HepG2 (cell line): ENCODE measurements around the gene CACNA2D3. TPM values are rescaled to one million over a fixed set of nuclear protein-coding genes. Genes with fewer than 3 reads are reported as not detected.

ENCODE experiments used
- ATAC-seq: fragments of 200-7000 bp; cut with Tn5 transposase; 3 replicates; pipeline ENCODE4 v1.9.1; 2020; ENCODE audit warnings: mild to moderate bottlenecking, moderate library complexity
- BruUV-seq: library from RNA; stranded (reverse); fragments of 400-500 nt; replicated peaks from 2 replicates; lab custom pipeline; 2021; lab: Mats Ljungman, UMichigan
- CTCF ChIA-PET: fragments of 300-600 bp; formaldehyde crosslinking; extraction: SDS; loops from one replicate; lab custom pipeline; 2021; ENCODE audit warnings: low total read pairs, inconsistent platforms, low intra/inter-chr PET ratio; lab: Yijun Ruan, JAX
- POLR2A ChIA-PET: fragments of 350-600 bp; sonication (Branson Sonifier 250); formaldehyde crosslinking; loops from one replicate; lab custom pipeline; 2020; ENCODE audit warnings: antibody characterized with exemption, inconsistent platforms; lab: Yijun Ruan, JAX
- DNase-seq: peaks from one replicate; pipeline ENCODE4 v3.0.0-alpha.2; 2015; ENCODE audit warnings: low spot score
- FAIRE-seq: peaks from 3 replicates; lab custom pipeline; 2011; peaks lifted over from hg19 to GRCh38; lab: Jason Lieb, UNC
- H2AFZ ChIP-seq: one replicate; pipeline ENCODE4 v1.6.1; 2011; ENCODE audit warnings: low read length, inconsistent platforms
- H3K27ac ChIP-seq: fragments of 300-600 bp; 3 replicates; pipeline ENCODE4 v1.8.0; 2011; ENCODE audit warnings: mixed run types, mild to moderate bottlenecking, mixed read lengths, low read length, inconsistent platforms; ENCODE audit not compliant: insufficient read depth; ENCODE audit errors: extremely low read length
- H3K27me3 ChIP-seq, 2 experiments: fragments of 200-600 bp in 1 of 2; 2 replicates in 1 of 2; 3 replicates in 1 of 2; pipeline versions ENCODE4 v1.6.0 to v1.8.0; 2011; ENCODE audit warnings: low read length in 2 of 2, mild to moderate bottlenecking in 2 of 2, moderate library complexity in 2 of 2, inconsistent platforms in 1 of 2; ENCODE audit not compliant: insufficient read depth in 2 of 2, control insufficient read depth in 1 of 2
- H3K36me3 ChIP-seq, 2 experiments: fragments of 200-600 bp in 1 of 2; replicated peaks in 1 of 2; 2 replicates in 1 of 2; 3 replicates in 1 of 2; pipeline versions ENCODE4 v1.5.1 to v1.8.0; 2011; ENCODE audit warnings: low read length in 2 of 2, inconsistent platforms in 1 of 2; ENCODE audit not compliant: insufficient read depth in 2 of 2, control insufficient read depth in 1 of 2
- H3K4me1 ChIP-seq: 2 replicates; pipeline ENCODE4 v1.5.1; 2012; ENCODE audit warnings: low read length, inconsistent platforms; ENCODE audit not compliant: insufficient read depth
- H3K4me2 ChIP-seq: 2 replicates; pipeline ENCODE4 v1.6.0; 2011; ENCODE audit warnings: low read depth, low read length, inconsistent platforms
- H3K4me3 ChIP-seq, 3 experiments: fragments of 200-600 bp in 1 of 3; sonication (generic), shearing (Covaris generic) in 1 of 3; replicated peaks in 1 of 3; 2 replicates each; pipeline ENCODE4 v1.5.1; 2011 to 2016; ENCODE audit warnings: low read length in 3 of 3, inconsistent platforms in 2 of 3, low read depth in 2 of 3, mild to moderate bottlenecking in 2 of 3, control low read depth in 1 of 3, mixed read lengths in 1 of 3; ENCODE audit not compliant: insufficient read depth in 1 of 3
- H3K79me2 ChIP-seq: one replicate; pipeline ENCODE4 v1.6.1; 2011; ENCODE audit warnings: low read length, inconsistent platforms; ENCODE audit not compliant: insufficient read depth
- H3K9ac ChIP-seq: 2 replicates; pipeline ENCODE4 v1.6.0; 2011; ENCODE audit warnings: mild to moderate bottlenecking, low read depth, low read length, inconsistent platforms; ENCODE audit not compliant: insufficient read depth
- H3K9me3 ChIP-seq: 2 replicates; pipeline ENCODE4 v1.5.1; 2012; ENCODE audit warnings: mild to moderate bottlenecking, low read length
- H4K20me1 ChIP-seq: 2 replicates; pipeline ENCODE4 v1.6.0; 2011; ENCODE audit warnings: inconsistent platforms, mild to moderate bottlenecking, low read length, moderate library complexity; ENCODE audit not compliant: insufficient read depth
- ATF7 ChIP-seq, 2 experiments: fragments of 450-650 bp in 1 of 2; sonication (generic) in 1 of 2; formaldehyde crosslinking in 1 of 2; IDR thresholded peaks; 2 replicates each; pipeline versions ENCODE4 v1.4.0 to v1.6.1; 2016 to 2020; ENCODE audit warnings: antibody characterized with exemption in 1 of 2, mild to moderate bottlenecking in 1 of 2, missing genetic modification reagents in 1 of 2
- GATA4 ChIP-seq: sonication (generic); IDR thresholded peaks from 2 replicates; pipeline ENCODE4 v1.6.1; 2016; ENCODE audit warnings: antibody characterized with exemption, low read depth, borderline replicate concordance
- HINFP ChIP-seq: sonication (generic); formaldehyde crosslinking; IDR thresholded peaks from 2 replicates; pipeline ENCODE4 v1.4.0; 2020; ENCODE audit warnings: low read depth, mild to moderate bottlenecking, missing genetic modification reagents
- KDM1A ChIP-seq: IDR thresholded peaks from 2 replicates; pipeline ENCODE4 v1.6.1; 2016; ENCODE audit warnings: missing compliant biosample characterization
- MLLT10 ChIP-seq: sonication (generic); formaldehyde crosslinking; IDR thresholded peaks from 2 replicates; pipeline ENCODE4 v1.4.0; 2020; ENCODE audit warnings: missing genetic modification reagents
- PITX1 ChIP-seq: sonication (generic); formaldehyde crosslinking; IDR thresholded peaks from 2 replicates; pipeline ENCODE4 v1.5.1; 2020; ENCODE audit warnings: mild to moderate bottlenecking, missing genetic modification reagents
- PRPF4 ChIP-seq: fragments of 200-400 bp; formaldehyde crosslinking; IDR thresholded peaks from 2 replicates; pipeline ENCODE4 v1.6.1; 2016; ENCODE audit warnings: low read length, low read depth; ENCODE audit not compliant: poor library complexity, severe bottlenecking
- SATB2 ChIP-seq: sonication (generic); formaldehyde crosslinking; IDR thresholded peaks from 2 replicates; pipeline ENCODE4 v1.5.0; 2020; ENCODE audit warnings: missing genetic modification reagents
- UBTF ChIP-seq: sonication (generic); formaldehyde crosslinking; IDR thresholded peaks from 2 replicates; pipeline ENCODE4 v1.4.0; 2020; ENCODE audit warnings: mild to moderate bottlenecking, missing genetic modification reagents
- ZBTB37 ChIP-seq: sonication (generic); formaldehyde crosslinking; IDR thresholded peaks from 2 replicates; pipeline ENCODE4 v1.4.0; 2020; ENCODE audit warnings: mild to moderate bottlenecking, missing genetic modification reagents
- ZNF350 ChIP-seq: sonication (generic); formaldehyde crosslinking; IDR thresholded peaks from 2 replicates; pipeline ENCODE4 v1.4.0; 2020; ENCODE audit warnings: mild to moderate bottlenecking, low read depth, missing genetic modification reagents, borderline replicate concordance
- ZNF549 ChIP-seq: sonication (generic); formaldehyde crosslinking; IDR thresholded peaks from 2 replicates; pipeline ENCODE4 v1.5.0; 2020; ENCODE audit warnings: missing genetic modification reagents
- ZNF777 ChIP-seq: sonication (generic); formaldehyde crosslinking; IDR thresholded peaks from 2 replicates; pipeline ENCODE4 v1.4.0; 2020; ENCODE audit warnings: missing genetic modification reagents
- WGBS: methylation state at CpG from one replicate; pipeline ENCODE4 v1.1.6; 2017; ENCODE audit warnings: low lambda C conversion rate; 5-methylcytosine and 5-hydroxymethylcytosine counted together
- in situ Hi-C: cut with HindIII; loops from 2 replicates; pipeline ENCODE4 v1.10.0; 2017; ENCODE audit warnings: low pct_unique_long_range_greater_than_20kb; ENCODE audit not compliant: extremely low pct_ligation_motif_present
- intact Hi-C: fragments of 100-400 bp; cut with micrococcal nuclease; formaldehyde crosslinking; loops from one replicate; pipeline ENCODE4 v1.10.0; 2022; ENCODE audit not compliant: unreplicated experiment
- polyA plus RNA-seq, 8 experiments: library from polyadenylated mRNA; depleted of rRNA in 3 of 8; stranded (reverse) in 7 of 8; unstranded in 1 of 8; fragments of >200 nt; fragmentation: Illumina TruSeq in 4 of 8; extraction: Trizol in 4 of 8; gene quantifications; 2 replicates each; pipeline versions ENCODE4 v1.2.1 to v1.2.3, GENCODE V29; 2011 to 2016; ENCODE audit warnings: low read depth in 4 of 8, missing spikeins in 1 of 8, mixed read lengths in 1 of 8; ENCODE audit not compliant: insufficient read depth in 1 of 8
- total RNA-seq, 5 experiments: library from RNA; depleted of rRNA; stranded (reverse); fragments of >200 nt; fragmentation: Illumina TruSeq; extraction: Trizol; gene quantifications; 2 replicates each; pipeline ENCODE4 v1.2.3, GENCODE V29; 2016; ENCODE audit warnings: low read depth in 1 of 5
- TF ChIP-seq, protein P1 (sequence below): sonication (generic); formaldehyde crosslinking; IDR thresholded peaks from 2 replicates; pipeline ENCODE4 v1.4.0; 2020; ENCODE audit warnings: missing genetic modification reagents
- TF ChIP-seq, protein P2 (sequence below): sonication (generic); formaldehyde crosslinking; IDR thresholded peaks from 2 replicates; pipeline ENCODE4 v1.4.0; 2020; ENCODE audit warnings: mild to moderate bottlenecking, missing genetic modification reagents

Gene CACNA2D3
- total and polyA plus RNA-seq, 2 of the 13 experiments (the other 11 are each of a cell fraction or from before 2014, with no cell fraction given), result not detected

- ATAC-seq (no peak), FAIRE-seq (no peak), DNase-seq (no peak)
- WGBS, result 17% methylated on average over 4 of the region's 4 CpGs
- Histone ChIP-seq H3K79me2 (no peaks in the 10 kb centered on the region), H3K4me1 (peaks cover 5% of the 10 kb centered on the region; the same call in 1 of the 2 replicates), H3K4me3 (no peak overlapping the region), H4K20me1 (no peaks in the 10 kb centered on the region), H3K4me2 (no peak overlapping the region), H3K9me3 (no peaks in the 10 kb centered on the region), H3K27me3 (no peaks in the 10 kb centered on the region), H3K27ac (no peak overlapping the region), H2AFZ (no peak overlapping the region), H3K9ac (no peak overlapping the region), H3K36me3 (no peaks in the 10 kb centered on the region)
- intact Hi-C loops (no loop called here), in situ Hi-C loops (no loop called here)
- no TSS peak for BruUV-seq
- TF ChIP-seq ZBTB37 (CRISPR knock-in tag), result no peak
- TF ChIP-seq PRPF4, result no peak
- TF ChIP-seq, protein P1, sequence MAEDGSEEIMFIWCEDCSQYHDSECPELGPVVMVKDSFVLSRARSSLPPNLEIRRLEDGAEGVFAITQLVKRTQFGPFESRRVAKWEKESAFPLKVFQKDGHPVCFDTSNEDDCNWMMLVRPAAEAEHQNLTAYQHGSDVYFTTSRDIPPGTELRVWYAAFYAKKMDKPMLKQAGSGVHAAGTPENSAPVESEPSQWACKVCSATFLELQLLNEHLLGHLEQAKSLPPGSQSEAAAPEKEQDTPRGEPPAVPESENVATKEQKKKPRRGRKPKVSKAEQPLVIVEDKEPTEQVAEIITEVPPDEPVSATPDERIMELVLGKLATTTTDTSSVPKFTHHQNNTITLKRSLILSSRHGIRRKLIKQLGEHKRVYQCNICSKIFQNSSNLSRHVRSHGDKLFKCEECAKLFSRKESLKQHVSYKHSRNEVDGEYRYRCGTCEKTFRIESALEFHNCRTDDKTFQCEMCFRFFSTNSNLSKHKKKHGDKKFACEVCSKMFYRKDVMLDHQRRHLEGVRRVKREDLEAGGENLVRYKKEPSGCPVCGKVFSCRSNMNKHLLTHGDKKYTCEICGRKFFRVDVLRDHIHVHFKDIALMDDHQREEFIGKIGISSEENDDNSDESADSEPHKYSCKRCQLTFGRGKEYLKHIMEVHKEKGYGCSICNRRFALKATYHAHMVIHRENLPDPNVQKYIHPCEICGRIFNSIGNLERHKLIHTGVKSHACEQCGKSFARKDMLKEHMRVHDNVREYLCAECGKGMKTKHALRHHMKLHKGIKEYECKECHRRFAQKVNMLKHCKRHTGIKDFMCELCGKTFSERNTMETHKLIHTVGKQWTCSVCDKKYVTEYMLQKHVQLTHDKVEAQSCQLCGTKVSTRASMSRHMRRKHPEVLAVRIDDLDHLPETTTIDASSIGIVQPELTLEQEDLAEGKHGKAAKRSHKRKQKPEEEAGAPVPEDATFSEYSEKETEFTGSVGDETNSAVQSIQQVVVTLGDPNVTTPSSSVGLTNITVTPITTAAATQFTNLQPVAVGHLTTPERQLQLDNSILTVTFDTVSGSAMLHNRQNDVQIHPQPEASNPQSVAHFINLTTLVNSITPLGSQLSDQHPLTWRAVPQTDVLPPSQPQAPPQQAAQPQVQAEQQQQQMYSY, result no peak
- no peak for TF ChIP-seq ATF7 (IDR thresholded peaks at IDR 0.05)
- TF ChIP-seq ATF7 (CRISPR knock-in tag; IDR thresholded peaks at IDR 0.05), result no peak
- TF ChIP-seq, protein P2, sequence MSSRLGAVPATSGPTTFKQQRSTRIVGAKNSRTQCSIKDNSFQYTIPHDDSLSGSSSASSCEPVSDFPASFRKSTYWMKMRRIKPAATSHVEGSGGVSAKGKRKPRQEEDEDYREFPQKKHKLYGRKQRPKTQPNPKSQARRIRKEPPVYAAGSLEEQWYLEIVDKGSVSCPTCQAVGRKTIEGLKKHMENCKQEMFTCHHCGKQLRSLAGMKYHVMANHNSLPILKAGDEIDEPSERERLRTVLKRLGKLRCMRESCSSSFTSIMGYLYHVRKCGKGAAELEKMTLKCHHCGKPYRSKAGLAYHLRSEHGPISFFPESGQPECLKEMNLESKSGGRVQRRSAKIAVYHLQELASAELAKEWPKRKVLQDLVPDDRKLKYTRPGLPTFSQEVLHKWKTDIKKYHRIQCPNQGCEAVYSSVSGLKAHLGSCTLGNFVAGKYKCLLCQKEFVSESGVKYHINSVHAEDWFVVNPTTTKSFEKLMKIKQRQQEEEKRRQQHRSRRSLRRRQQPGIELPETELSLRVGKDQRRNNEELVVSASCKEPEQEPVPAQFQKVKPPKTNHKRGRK (CRISPR knock-in tag), result no peak
- TF ChIP-seq UBTF (CRISPR knock-in tag), result no peak
- TF ChIP-seq ZNF777 (CRISPR knock-in tag), result no peak
- TF ChIP-seq GATA4, result no peak
- no peak for TF ChIP-seq MLLT10 (CRISPR knock-in tag)
- TF ChIP-seq ZNF549, result no peak
- no peak for TF ChIP-seq HINFP (CRISPR knock-in tag)
- TF ChIP-seq KDM1A (CRISPR knock-in tag), result no peak
- TF ChIP-seq ZNF350 (CRISPR knock-in tag), result no peak
- TF ChIP-seq PITX1 (CRISPR knock-in tag), result no peak
- TF ChIP-seq SATB2 (CRISPR knock-in tag), result no peak
- ChIA-PET CTCF (no interaction called here), POLR2A (no interaction called here)
Measured at GRCh38 chr3:54841471-54841870, 719.1 kb downstream of the CACNA2D3 start.
